HCT116 (cell line): ENCODE measurements around the gene OARD1. TPM values are rescaled to one million over a fixed set of nuclear protein-coding genes. Genes with fewer than 3 reads are reported as not detected.

Experiments
- ATAC-seq: fragments of 200-7000 bp; cut with Tn5 transposase; 2 replicates; pipeline ENCODE4 v1.9.1; 2020; ENCODE audit warnings: mild to moderate bottlenecking, moderate library complexity
- BruUV-seq: library from RNA; stranded (reverse); fragments of 400-500 nt; replicated peaks from 2 replicates; lab custom pipeline; 2021; lab: Mats Ljungman, UMichigan
- CTCF ChIA-PET: fragments of 300-600 bp; sonication (Branson Sonifier 250); formaldehyde crosslinking; loops from one replicate; lab custom pipeline; 2021; ENCODE audit warnings: antibody characterized with exemption; lab: Charles Lee
- POLR2A ChIA-PET: fragments of 300-600, 350-600 bp; sonication (Branson Sonifier 250); formaldehyde crosslinking; loops from one replicate; lab custom pipeline; 2021; ENCODE audit warnings: antibody characterized with exemption; lab: Charles Lee
- RAD21 ChIA-PET, 2 experiments: fragments of 300-600 bp; sonication (Branson Sonifier 250); formaldehyde crosslinking; loops; one replicate each; lab custom pipeline; 2023; ENCODE audit warnings: low total read pairs in 2 of 2; ENCODE audit not compliant: uncharacterized antibody in 2 of 2, unreplicated experiment in 2 of 2, low non-redundant PET in 1 of 2; lab: Charles Lee
- DNase-seq: peaks from one replicate; pipeline ENCODE4 v3.0.0-alpha.2; 2010; ENCODE audit warnings: low read depth, low spot score
- H2AFZ ChIP-seq: fragments of 200-600 bp; shearing (Covaris generic), sonication (generic); 2 replicates; pipeline ENCODE4 v1.6.1; 2017; ENCODE audit warnings: low read depth, mixed run types, mixed read lengths, antibody characterized with exemption, low read length; ENCODE audit not compliant: poor library complexity, severe bottlenecking
- H3K27ac ChIP-seq: 2 replicates; pipeline ENCODE4 v1.5.1; 2012; ENCODE audit warnings: low read depth, low read length
- H3K27me3 ChIP-seq: fragments of 200-600 bp; sonication (generic); 2 replicates; pipeline ENCODE4 v1.6.1; 2016; ENCODE audit warnings: mixed run types, low read length, mixed read lengths; ENCODE audit not compliant: insufficient read depth
- H3K36me3 ChIP-seq, 2 experiments: fragments of 200-500 bp in 1 of 2; fragments of 200-600 bp in 1 of 2; sonication (Bioruptor generic) in 1 of 2; sonication (generic) in 1 of 2; 2 replicates each; pipeline versions ENCODE4 v1.5.1 to v1.6.1; 2014 to 2016; ENCODE audit warnings: low read length in 2 of 2, inconsistent platforms in 1 of 2, mixed read lengths in 1 of 2, mixed run types in 1 of 2; ENCODE audit not compliant: insufficient read depth in 2 of 2, control insufficient read depth in 1 of 2
- H3K4me1 ChIP-seq, 2 experiments: fragments of 200-600 bp in 1 of 2; sonication (generic) in 1 of 2; 2 replicates each; pipeline versions ENCODE4 v1.5.1 to v1.6.1; 2012 to 2017; ENCODE audit warnings: low read length in 2 of 2, inconsistent platforms in 1 of 2, mild to moderate bottlenecking in 1 of 2, mixed read lengths in 1 of 2, mixed run types in 1 of 2, moderate library complexity in 1 of 2; ENCODE audit not compliant: insufficient read depth in 2 of 2, control insufficient read depth in 1 of 2
- H3K4me2 ChIP-seq: fragments of 200-600 bp; sonication (generic); 2 replicates; pipeline ENCODE4 v1.6.1; 2017; ENCODE audit warnings: mixed run types, low read length, mixed read lengths
- H3K4me3 ChIP-seq, 2 experiments: fragments of 200-600 bp in 1 of 2; sonication (generic) in 1 of 2; replicated peaks in 1 of 2; 2 replicates each; pipeline ENCODE4 v1.5.1; 2011 to 2016; ENCODE audit warnings: low read length in 2 of 2, control low read depth in 1 of 2, low read depth in 1 of 2, mild to moderate bottlenecking in 1 of 2, mixed read lengths in 1 of 2, mixed run types in 1 of 2
- H3K79me2 ChIP-seq: fragments of 200-600 bp; sonication (generic); 2 replicates; pipeline ENCODE4 v1.6.1; 2017; ENCODE audit warnings: mild to moderate bottlenecking, mixed run types, low read length, moderate library complexity, mixed read lengths; ENCODE audit not compliant: insufficient read depth
- H3K9ac ChIP-seq: fragments of 200-600 bp; sonication (generic); 2 replicates; pipeline ENCODE4 v1.6.1; 2016; ENCODE audit warnings: low read length, mixed read lengths
- H3K9me2 ChIP-seq: fragments of 200-600 bp; sonication (generic), shearing (Covaris generic); 2 replicates; pipeline ENCODE4 v1.6.1; 2017; ENCODE audit warnings: mixed run types, mild to moderate bottlenecking, moderate library complexity; ENCODE audit not compliant: insufficient read depth
- H3K9me3 ChIP-seq, 2 experiments: fragments of 200-500 bp in 1 of 2; fragments of 200-600 bp in 1 of 2; sonication (Bioruptor generic) in 1 of 2; sonication (generic) in 1 of 2; 2 replicates each; pipeline ENCODE4 v1.6.1; 2014 to 2017; ENCODE audit warnings: low read length in 2 of 2, mixed read lengths in 2 of 2, inconsistent platforms in 1 of 2, low read depth in 1 of 2, mild to moderate bottlenecking in 1 of 2, mixed run types in 1 of 2, moderate library complexity in 1 of 2; ENCODE audit not compliant: control insufficient read depth in 1 of 2, insufficient read depth in 1 of 2
- H4K20me1 ChIP-seq: fragments of 200-600 bp; sonication (generic), shearing (Covaris generic); 2 replicates; pipeline ENCODE4 v1.6.1; 2017; ENCODE audit warnings: mixed run types, mild to moderate bottlenecking, moderate library complexity; ENCODE audit not compliant: insufficient read depth
- ATF3 ChIP-seq: IDR thresholded peaks from 2 replicates; pipeline ENCODE4 v1.6.1; 2012
- CBX3 ChIP-seq: IDR thresholded peaks from 2 replicates; pipeline ENCODE4 v1.6.1; 2012; ENCODE audit warnings: low read depth
- CTCF ChIP-seq, 3 experiments: fragments of 200-600 bp in 1 of 3; sonication (generic) in 1 of 3; IDR thresholded peaks in 2 of 3; conservative IDR thresholded peaks in 1 of 3; 2 replicates each; pipeline ENCODE4 v1.5.1; 2012 to 2017; ENCODE audit warnings: low read depth in 2 of 3, low read length in 2 of 3, antibody characterized with exemption in 1 of 3, borderline replicate concordance in 1 of 3, control low read depth in 1 of 3, mild to moderate bottlenecking in 1 of 3, mixed read lengths in 1 of 3, mixed run types in 1 of 3, moderate library complexity in 1 of 3; ENCODE audit not compliant: insufficient read depth in 1 of 3
- ELF1 ChIP-seq: IDR thresholded peaks from 2 replicates; pipeline ENCODE4 v1.6.1; 2012; ENCODE audit warnings: low read depth, borderline replicate concordance
- JUND ChIP-seq: IDR thresholded peaks from 2 replicates; pipeline ENCODE4 v1.6.1; 2012
- MAX ChIP-seq: IDR thresholded peaks from 2 replicates; pipeline ENCODE4 v1.6.1; 2012
- POLR2AphosphoS5 ChIP-seq: IDR thresholded peaks from 2 replicates; pipeline ENCODE4 v1.6.1; 2011; ENCODE audit warnings: mild to moderate bottlenecking, low read depth, low read length, moderate library complexity
- SIN3A ChIP-seq: IDR thresholded peaks from 2 replicates; pipeline ENCODE4 v1.6.1; 2012; ENCODE audit warnings: low read depth
- ZBTB33 ChIP-seq: IDR thresholded peaks from 2 replicates; pipeline ENCODE4 v1.6.1; 2011; ENCODE audit warnings: mild to moderate bottlenecking, low read length, moderate library complexity; ENCODE audit not compliant: insufficient replicate concordance; ENCODE audit errors: extremely low read depth
- ZFX ChIP-seq: fragments of 450-650 bp; IDR thresholded peaks from 2 replicates; pipeline ENCODE4 v1.6.1; 2017
- intact Hi-C: fragments of 100-400 bp; cut with micrococcal nuclease; formaldehyde crosslinking; loops from 2 replicates; pipeline ENCODE4 v1.10.0; 2022
- total RNA-seq: library from RNA; stranded (reverse); gene quantifications from one replicate; pipeline ENCODE4 v1.2.1, GENCODE V29; 2021; ENCODE audit not compliant: unreplicated experiment

Gene OARD1
- total RNA-seq, 1 experiment from 2014 or later: 28.7 TPM

GRCh38 chr6:41055149-41055548 lies 17.0 kb downstream of the OARD1 start (continued):
- no peak for TF ChIP-seq ZBTB33
- no peak for TF ChIP-seq MAX
- no peak for TF ChIP-seq ZFX
- no peak for TF ChIP-seq SIN3A
- TF ChIP-seq JUND: no peak
- TF ChIP-seq CBX3: no peak
- no peak for TF ChIP-seq POLR2AphosphoS5

- RAD21 ChIA-PET: no interaction called here
- CTCF ChIA-PET: no interaction called here
- POLR2A ChIA-PET: no interaction called here
Measured at GRCh38 chr6:41054511-41054910, 17.6 kb downstream of the OARD1 start.

More at GRCh38 chr6:41054511-41054910, 17.6 kb downstream of the OARD1 start:
- H3K4me1 ChIP-seq: peaks cover 0 to 10% of the 10 kb centered on the region in 2 experiments; a peak in 1 of 4 replicates
- no peak overlapping the region for H3K27ac ChIP-seq
- intact Hi-C loops: no loop called here
- no peak for TF ChIP-seq CTCF (IDR thresholded peaks at IDR 0.05 in 2 of 3, conservative IDR thresholded peaks at IDR 0.05 in 1 of 3; ENCODE audit: borderline replicate concordance in 1 of 3, insufficient read depth in 1 of 3, low read depth in 2 of 3, low read length in 2 of 3)
- TF ChIP-seq ATF3: no peak
- no peak for TF ChIP-seq ELF1
- no peaks in the 10 kb centered on the region for H3K27me3 ChIP-seq
- no peak overlapping the region for H2AFZ ChIP-seq
- no peak for ATAC-seq
- H3K9me3 ChIP-seq: no peaks in the 10 kb centered on the region
- DNase-seq: no peak
- H3K36me3 ChIP-seq: no peaks in the 10 kb centered on the region
- no peak overlapping the region for H3K9ac ChIP-seq
- no TSS peak for BruUV-seq
- no peak overlapping the region for H3K4me3 ChIP-seq
- no peaks in the 10 kb centered on the region for H3K9me2 ChIP-seq
- H4K20me1 ChIP-seq: no peaks in the 10 kb centered on the region
- no peaks in the 10 kb centered on the region for H3K79me2 ChIP-seq
- no peak overlapping the region for H3K4me2 ChIP-seq
